NCI-H187 (cell line): ENCODE results near the gene CAMTA1.

Experiments used
- DNase-seq, 2 experiments: peaks; one replicate each; lab custom pipeline; 2025; lab: John Stamatoyannopoulos, UW

The CAMTA1 gene

DNA sequence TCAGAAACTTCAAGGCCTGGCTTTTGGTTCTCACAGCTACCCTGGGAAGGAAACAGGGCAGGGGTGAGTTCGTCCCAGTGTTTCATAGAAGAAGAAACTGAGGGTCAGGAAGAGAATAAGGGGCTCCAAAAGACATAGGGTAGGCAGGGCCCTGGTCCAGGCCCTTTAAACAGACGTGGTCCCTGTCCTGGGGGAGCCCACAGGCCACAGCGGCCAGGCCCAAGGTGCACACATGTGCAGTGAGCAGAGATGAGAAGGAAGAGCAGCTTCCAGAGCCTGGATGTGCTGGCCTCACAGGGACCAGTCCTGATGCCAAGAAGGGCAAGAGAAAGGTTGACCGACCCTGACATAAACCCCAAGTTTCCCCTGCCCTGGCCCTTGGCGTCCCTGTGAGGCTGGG lies 690.4 kb downstream of the CAMTA1 start:
- no peak for DNase-seq

DNA sequence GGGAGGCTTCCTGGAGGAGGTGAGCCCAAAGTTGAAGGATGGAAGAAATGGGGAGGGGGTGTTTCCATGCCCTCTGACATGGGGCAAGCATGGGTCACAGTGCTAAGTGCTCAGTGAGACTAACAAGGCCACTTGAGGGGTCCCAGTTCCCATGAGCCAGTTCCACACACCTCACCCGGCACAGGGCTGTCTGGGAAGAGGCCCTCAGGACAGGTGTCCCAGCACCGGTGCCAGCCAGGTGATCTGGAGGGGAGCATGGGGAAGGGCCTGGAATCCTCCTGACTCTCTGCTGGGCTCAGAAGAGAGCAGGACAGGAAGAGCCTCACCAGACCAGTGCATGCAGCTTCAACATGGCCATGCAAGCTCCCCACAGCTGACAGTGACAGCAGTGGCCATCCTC lies 691.1 kb downstream of the CAMTA1 start:
- DNase-seq = no peak

DNA sequence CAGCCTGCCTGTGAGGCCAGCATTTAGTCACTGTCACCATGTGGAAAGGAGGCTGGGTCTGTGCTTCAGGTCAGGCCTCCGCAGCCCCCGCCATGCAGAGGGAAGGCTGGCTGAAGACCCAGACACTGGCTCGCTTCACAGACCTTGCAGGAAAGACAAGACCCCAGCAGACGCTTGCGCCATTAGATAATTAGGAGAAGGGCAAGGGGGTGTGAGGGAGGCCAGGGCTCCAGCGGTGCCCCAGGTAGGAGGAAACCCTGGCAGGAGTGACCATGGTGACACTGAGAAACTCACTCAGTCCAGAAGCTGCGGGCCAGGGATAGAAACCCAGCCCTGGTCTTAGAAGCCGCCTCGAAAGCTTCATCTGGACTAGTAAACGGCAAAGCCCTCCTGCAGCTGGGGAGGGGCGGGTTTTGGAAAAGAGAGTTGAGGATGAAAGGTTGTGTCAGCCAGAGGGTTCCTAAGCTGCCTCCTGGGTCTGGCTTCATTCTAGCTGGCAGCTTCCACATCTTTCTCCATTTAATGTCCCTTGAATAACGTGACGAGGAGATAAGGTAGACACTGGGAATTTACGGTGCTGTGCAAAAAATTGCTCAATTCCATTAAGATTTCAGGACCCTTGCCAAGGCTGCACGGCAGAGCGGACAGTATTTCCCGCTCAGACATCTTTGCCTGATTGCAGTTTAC lies 691.8 kb downstream of the CAMTA1 start:
- DNase-seq = no peak

DNA sequence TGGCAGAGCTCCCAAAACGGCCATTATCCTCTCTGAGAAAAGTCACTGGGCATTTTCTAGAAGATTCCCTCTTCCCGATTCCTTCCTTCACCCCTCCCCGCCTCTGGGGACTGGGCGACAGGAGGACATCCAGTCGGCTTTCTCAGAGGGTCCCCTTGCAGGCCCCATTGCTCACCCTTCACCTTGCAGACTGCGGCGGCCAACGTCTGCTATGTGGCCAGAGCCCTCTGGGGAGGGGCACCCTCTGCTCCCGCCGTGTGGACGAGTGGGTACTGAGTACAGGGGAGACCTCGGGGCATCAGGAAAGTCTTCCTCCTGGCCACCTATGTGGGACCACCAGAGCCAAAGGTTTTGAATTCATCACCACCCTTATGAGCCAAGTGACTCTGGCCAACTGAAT lies 692.3 kb downstream of the CAMTA1 start:
- DNase-seq = no peak

DNA sequence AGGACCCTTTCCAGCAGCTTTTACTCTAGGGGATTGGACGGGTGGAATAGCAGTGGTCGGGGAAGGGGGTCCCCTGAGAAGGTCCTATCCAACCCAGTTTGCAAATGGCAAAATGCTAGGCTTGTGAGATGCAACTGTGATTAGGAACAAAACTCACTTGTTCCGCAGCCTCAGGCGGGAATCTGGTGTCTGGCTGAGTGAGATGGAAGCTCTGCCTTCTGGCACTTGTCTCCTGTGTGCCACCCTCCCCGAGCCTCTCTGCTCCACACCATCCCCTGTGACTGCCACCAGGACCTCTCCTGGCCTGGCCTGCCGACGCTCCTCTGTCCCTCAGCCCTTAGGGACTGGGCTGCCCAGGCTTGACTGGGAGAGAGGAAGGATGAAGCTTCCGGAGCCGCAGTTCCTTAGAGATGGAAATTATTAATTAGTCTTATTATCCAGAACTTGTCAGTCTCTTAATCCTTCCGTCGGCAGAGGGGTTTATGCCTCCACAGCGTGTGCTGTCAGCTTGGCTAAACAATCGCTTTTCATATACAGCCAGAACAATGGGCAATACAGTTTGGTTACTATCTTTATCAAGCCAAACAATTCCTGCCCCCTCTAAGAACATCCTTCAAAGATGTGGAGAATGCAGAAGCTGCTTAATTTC lies 693.0 kb downstream of the CAMTA1 start:
- no peak for DNase-seq

DNA sequence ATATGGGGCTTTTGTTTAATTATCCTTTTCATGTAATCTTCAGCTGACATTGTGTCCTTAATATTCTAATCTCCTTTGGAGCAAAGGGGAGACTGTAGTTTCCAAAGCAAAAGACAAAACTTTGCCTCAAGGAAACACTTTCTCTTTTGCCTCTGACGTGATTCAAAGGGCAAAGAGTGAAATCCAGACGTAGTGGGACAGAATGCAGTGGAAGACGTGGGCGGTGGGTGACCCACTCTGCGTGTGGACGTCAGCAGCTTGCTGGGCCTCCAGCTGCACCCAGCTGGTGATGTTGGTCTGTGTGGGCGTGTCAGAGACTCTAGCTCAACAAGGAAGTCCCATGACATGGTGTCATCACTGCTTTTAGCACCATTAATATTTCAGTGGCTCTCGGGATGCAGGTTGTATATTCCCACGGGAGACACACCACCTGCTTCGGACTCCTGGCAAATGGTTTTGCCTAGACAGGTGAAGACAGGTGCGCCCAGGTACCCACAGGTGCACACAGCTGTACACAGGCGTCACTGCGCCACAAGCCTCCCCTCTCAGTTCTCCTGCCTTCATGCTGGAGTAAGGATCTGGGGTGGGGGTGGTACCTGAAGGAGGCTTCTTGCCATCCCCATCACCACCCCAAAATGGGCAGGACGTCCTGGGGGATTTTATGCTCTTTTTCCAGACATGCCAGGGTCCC lies 693.7 kb downstream of the CAMTA1 start:
- peak; percentile 82 to 87 for DNase-seq

DNA sequence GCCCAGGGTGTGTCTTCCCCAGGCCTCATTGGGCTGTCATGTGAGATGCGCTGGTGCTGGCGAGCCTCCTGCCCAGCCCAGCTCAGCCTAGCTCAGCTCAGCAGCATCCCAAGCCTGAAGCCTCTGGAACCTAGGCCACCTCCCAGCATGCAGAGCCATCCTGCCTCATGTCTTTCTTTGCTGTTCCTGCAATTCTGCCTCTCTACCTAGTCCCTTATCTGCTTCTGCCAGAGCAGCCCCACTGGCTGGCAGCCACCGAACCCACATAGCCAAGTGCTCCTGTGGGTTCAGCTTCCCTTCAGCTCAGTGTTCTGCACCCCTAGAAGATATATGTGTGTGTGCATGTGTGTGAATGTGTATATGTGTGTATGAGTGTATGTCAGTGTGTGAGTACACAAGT lies 694.3 kb downstream of the CAMTA1 start:
- DNase-seq = peak in 1 of 2 experiments; percentile 64

DNA sequence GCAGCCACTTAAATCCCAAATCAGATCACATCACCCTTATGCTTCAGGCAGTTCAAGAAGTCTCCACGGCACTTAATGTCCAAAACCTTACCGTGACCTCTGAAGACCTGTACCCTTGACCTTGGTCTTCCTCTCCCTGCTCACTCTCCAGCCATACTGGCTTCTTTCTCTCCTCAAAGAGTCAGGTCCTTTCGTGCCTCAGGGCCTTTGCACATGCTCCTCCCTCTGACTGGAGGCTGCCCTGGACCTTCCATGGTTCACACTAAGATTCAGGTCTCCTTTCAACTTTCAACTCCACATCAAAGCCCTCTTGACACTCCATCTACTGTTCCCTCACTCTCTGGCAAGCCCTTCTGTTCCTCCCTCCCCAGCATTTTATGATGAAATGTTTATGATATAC lies 695.9 kb downstream of the CAMTA1 start:
- DNase-seq = no peak

DNA sequence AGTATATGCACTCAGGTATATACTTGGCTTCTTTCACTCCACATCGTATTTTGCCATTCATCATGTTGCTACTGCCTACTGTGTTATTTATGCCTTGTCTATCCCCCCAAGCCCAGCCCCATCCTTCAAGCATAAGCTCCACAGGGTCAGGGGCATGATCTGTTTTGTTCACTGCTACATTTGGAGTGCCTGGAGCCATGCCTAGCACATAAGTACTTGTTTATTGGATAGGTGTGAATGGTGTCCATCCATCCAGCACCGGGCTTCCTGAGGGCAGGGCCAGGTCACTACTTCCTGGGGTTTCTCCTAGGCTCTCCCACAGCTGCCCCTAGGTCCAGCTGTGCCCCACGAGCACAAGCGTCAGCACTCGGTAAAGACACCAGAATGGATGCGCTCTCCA lies 696.8 kb downstream of the CAMTA1 start:
- no peak for DNase-seq

DNA sequence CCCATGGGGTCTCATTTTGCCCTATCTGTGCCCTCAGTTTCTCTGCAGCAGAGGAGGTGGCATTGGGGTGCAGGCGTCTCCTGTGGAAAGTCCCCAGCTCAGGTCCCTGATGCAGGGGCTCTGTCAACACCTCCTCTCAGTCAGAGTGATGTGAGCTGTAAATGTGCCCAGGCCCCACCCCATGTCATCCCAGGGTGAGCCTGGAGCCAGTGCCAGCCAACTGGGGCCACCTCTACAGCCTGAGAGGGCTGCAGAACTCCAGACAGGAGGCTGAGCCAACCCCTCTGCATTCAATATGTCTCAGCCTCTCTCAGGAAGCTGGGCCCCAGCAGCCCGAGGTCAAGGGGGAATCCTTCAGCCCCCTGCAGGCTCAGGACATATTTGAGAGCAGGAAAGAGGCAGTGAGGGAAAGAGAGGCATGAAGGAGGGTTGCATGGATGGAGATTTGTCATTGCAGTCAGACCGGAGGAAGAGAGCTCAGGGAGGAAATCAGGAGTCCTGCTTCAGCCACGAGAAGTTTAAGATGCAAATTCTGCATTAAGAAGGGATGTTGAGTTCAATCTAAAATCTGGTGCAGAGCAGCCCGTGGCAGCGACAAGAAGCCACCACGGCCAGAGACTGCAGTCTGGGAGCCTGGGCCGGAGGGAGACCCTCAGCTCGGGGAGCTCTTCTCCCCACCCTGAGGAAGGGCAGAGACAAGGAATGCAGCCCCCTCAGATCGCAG lies 697.7 kb downstream of the CAMTA1 start:
- no peak for DNase-seq

DNA sequence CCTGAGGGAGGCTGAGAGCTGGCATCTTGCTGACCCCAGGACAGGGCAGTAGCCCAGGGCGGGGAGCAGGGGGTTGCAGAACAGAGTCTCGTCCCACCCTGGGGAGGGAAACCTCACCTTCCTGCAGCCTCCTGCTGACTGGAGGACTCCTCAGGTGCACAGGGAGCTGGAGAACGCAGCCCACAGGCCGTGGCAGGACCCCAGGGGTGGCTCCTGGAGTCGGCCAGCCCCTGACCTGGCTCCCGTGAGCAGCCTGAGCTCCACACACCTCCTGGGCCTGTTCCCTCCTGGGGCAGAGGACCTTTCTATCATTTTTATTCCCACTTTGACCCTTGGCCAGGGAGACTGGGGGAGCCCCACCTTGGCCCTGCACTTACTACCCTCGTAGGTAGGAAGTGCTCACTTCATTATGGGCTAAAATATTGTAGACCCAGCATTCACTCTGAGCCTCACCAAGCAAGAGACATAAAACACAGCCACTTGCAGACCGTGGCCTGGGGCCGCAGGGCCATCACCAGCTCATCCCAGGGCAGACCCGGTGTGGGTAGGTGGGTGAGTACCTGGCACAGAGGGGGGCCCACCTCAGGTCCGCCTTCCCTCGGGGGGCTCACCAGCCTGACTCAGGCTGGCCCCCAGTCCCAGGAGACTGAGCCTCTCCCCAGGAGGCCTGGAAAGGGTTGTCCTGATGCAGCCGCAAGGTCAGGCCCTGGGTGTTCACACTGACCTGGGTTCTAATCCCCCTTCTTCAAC lies 698.6 kb downstream of the CAMTA1 start:
- no peak for DNase-seq

DNA sequence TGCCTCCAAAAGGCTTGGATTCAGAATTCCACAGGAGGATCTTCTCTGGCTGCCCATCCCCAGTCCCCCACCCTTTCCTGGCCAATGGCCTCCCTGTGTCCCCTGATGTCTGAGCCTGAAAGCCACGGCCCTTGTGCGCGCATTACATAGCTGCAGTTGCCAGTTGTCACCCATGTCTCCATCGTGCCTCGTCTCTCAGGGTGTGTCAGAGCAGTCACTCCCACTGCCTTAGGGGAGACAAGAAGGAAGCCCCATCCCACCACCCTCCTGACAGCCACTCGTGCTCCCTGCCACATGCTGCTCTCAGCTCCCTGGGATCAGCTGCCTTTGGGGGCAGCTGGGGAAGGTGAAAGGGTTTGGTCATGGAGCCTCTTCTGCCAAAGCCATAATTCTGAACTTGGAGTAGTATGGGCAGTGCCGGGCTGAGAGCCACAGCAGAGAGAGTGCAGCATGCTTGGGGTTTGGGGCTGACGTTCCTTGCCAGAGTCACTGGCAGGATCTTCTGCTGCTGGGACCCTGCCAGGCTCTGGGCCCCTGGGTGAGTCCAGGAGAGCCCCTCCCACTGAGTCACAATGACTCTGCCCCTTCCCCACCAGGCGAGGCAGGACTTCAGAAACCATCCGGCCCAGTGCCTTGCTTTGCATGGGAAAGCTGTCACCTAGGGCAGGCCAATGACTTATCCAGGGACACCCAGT lies 700.0 kb downstream of the CAMTA1 start:
- DNase-seq = no peak

DNA sequence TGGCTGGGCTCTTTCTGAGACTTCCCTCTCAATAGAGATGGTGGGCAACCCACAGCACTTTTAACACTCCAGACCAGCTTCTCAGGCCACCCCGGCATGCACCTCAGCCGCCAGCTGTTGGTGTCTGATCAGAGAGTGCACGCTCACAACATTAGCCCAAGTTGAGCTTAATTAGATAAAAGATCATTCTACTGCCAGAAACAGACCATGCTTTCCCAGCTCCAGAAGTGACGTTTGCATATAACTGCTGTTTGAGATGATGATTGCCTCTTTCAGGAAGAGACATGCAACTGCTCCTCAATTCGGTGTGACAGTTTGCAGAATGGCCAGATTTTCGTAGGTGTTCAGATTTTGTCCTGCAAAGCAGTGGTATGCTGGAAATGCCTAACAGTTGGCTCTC lies 700.6 kb downstream of the CAMTA1 start:
- no peak for DNase-seq

DNA sequence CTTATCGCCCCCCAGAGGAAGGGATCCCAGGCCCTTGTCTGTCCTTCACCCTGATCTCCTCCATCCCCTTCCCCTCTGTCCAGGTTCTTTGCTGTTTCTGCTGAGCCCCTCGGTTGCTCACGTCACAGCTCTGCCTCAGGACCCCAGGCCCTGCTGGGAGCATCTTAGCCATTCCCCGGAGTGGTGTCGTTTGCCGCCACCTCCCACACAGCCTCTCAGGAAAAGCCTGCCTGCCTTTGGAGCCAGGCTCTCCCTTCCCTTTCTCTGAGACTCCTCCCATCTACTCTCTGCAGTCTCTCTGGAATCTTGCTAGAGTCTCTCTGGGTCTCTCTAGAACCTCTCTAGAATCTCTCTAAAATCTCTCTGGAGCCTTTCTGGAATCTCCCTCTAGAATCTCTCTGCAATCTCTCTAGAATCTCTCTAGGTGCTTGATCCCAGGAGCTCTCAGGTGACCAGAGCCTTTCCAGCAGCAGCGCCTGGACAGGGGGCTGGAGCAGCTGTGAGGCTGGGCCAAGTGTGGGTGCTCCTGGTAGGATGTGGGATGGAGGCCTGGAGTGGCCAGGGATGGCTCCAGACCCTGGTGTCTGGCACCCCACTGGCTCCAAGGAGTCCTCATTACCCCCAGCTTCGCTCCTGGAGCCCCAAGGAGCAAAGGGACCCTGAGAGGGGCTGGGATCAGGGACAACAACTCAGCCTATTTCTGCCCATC lies 702.7 kb downstream of the CAMTA1 start:
- DNase-seq = no peak

DNA sequence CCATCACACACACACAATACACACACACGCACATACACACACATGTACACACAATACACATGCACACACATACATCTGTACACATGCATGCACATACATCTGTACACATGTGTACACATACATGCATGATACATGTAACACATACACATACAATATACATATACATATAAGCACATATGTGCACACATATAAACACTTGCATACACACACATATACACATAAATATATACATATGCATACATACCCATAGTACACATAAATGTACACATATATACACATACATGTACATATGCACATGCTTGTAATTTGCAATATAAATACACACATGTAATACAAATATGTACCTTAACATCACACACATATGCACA lies 703.2 kb downstream of the CAMTA1 start:
- no peak for DNase-seq

DNA sequence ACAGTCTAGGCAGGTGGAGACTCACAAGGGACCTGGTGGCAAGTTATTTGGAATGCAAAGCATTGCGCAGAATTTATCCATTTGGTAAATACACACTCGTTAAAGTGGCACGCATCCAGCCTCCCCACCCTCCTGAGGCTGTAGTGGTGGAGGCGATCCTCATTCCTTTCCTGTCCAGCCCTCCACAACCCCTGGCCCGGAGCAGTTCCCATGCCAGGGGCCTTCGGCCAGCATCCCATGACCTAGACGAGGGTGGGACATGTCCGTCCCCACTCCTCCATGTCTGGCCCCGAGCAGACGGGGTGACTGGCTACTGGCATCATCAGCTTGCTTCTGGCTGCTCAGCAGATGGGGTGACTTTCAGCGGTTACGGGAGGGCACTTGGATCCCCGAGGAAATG lies 704.3 kb downstream of the CAMTA1 start:
- DNase-seq = no peak

DNA sequence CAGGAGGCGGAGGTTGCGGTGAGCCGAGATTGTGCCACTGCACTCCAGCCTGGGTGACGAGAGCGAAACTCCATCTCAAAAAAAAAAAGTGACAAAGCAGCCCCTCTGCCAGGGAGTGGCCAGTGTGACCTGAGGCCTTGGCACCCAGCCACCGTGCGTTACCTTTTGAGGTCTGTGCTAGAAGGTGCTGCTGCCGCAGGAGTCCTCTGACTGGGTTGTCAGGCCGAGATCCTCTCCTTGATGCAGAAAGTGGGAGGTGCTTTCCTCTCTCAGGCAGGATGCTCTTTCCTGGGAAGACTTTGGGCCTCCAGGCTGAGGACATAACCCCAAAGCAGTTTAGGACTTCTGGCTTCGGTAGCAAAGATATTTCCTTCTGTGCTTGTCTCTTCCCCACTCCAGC lies 705.3 kb downstream of the CAMTA1 start:
- DNase-seq = no peak

DNA sequence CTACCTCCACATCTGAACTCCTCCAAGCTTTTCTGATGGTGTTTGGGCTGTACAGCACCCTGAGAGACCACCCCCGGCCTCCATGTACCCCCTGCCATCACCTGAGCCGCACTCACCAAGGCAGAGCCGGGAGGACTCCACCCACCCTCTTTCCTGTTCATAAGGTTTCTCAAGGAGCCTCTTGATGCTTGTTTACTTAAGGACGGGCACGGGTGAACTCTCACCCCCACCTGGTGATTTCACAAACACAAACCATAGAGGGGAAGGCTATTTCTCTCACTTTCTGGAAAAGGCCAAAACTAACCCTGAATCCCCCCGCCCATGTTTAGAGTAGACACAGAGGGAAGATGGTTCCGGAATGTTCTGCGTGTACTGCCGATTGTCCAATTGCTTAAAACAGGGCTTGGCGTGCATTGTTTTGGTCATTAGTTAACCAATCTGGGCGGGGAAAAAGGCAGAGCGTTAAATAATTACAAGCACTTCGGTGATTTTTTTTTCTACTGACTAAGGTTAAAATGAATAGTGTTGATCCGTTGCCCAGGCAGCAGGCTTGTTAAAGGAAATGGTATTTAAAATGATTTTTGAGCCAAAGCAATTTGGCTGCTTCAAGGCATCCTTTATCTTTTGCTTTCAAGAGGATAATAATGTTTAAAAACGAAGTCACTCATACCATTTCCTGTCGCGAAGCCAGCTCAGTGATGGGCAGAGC lies 706.0 kb downstream of the CAMTA1 start:
- DNase-seq = peak; percentile 73 to 88

DNA sequence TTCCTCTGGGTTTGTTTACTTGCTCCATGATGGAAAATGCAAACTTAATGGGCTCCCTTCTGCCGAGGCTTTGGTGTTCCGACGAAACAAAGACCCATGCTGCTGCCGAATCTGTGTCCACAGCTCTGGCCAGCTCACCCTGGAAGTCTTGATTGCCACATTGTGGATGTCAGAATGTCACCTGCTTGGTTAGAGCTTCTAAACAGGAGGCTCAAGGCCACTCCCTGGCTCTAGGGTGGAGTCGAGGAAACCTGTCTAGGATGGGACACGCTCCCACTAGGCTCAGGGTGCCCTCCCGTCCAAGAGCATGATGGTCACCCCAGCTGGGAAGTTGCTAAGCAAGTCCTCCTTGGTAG lies 706.5 kb downstream of the CAMTA1 start:
- peak in 1 of 2 experiments; percentile 42 for DNase-seq
